HG03025 (cell line): ENCODE data around the gene SGO2.
"Not testable (repeated sequence)": the region's sequence is repeated elsewhere in the genome, so short reads cannot be mapped to it uniquely, and the experiment has no call there.

Source experiments
- ATAC-seq: cut with Tn5 transposase; IDR thresholded peaks from one replicate; pipeline ENCODE4 v1.9.1; 2021; ENCODE audit warnings: mild to moderate bottlenecking, moderate library complexity; ENCODE audit not compliant: unreplicated experiment, low FRiP score

SGO2 gene

DNA sequence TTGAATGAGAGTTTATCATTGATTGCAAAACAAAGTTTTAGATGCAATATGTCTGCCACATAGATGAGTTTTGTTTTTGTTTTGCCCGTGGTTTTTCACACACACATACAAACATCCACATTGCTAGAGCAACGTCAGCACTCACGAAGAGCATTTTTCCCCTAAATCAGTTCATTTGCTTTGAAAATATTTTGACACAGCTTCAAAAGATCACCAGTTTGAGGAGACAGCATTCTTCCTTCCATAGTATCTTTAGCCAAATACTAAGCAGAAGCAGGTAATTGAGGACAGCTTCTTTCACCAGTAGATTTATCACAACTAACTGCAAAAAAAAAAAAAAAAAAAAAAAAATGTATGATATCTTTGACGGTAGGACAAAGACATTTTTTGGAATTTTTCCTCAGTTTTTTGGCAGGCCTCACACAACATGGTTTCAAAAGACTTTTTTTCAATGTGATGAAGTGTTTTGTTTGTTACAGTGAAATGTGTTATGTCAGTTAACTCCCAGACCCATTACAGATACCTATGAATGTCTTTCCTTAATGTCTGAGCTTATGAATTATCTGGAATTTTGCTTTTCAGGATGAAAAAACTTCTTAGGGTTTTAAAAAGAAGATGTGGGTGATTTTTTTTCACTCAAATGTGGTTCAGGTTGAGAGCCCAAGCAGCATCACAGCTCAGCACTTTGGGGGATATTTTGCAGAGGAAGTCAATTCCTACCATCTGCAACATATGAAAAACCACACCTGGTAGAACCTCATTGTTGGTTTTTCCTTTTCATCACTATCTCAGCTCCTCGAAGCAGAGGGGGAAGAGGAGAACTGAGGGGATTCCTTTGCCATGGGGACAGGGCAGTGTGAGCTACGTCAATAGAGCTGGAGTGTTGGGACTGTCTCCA lies 91.4 kb downstream of the SGO2 start:
- no peak for ATAC-seq

DNA sequence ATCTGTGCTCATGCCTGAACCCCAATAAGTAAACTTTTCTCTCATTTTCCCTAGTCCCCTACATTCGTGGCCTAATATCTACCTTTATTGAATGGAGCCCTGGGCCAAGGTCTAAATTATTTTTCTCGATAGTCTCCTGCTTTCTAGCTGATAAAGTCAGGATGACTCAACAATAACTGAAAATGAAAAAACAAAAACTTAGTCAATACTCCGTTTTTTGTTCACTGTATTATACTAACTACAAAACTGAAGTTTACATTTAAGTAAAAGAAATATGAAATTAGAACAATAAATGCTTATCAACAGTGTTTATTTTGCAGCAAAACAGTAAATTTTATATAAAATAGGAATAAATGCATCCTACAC lies 92.0 kb downstream of the SGO2 start:
- ATAC-seq, result no peak

DNA sequence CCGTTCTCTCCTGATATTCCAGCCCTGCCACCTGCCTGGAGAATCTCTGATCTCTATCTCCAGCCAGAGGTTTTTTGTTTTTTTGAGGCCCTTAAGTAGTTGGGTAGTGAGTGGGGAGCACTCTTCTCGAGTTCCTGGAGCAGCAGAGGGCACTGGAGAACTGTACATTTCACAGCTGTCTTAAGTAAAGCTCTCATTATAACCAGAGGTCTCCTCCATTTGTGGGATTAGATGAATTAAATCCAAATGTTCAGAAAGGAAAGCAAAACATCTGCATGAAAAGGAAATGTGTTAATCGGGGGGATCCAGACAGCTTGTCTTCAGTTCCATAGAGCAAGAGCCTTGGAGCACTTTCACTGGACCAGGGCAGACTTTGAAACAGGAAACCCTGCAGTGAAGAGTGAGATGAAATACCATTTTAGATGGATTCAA lies 92.6 kb downstream of the SGO2 start:
- no peak for ATAC-seq

- no peak for ATAC-seq
Observed at GRCh38 chr2:200619279-200619678, 93.3 kb downstream of the SGO2 start.

GRCh38 chr2:200620606-200621390 lies 94.8 kb downstream of the SGO2 start:
- ATAC-seq, result no peak

- no peak for ATAC-seq
Observed at GRCh38 chr2:200622106-200622505, 96.1 kb downstream of the SGO2 start.

DNA sequence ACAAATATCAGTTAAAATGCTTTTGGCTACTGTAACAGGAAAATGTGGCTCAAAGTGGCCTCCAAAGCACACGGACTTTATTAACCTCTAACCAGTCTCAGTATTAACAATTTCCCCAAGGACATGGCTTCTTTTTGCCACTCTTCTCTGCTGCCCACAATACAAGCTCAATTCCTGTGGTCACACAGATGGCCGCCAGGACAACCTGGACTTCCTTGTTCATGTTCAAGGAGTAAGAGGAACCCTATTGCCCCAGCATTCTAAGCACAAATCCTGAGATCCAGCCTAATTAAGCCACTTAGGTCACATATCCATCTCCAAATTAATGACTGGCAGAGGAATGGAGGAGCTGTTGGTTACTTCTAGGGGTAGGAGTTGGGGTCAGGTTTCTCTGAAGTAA lies 98.0 kb downstream of the SGO2 start:
- ATAC-seq, result no peak

GRCh38 chr2:200624658-200625057 lies 98.7 kb downstream of the SGO2 start:
- ATAC-seq, result no peak

DNA sequence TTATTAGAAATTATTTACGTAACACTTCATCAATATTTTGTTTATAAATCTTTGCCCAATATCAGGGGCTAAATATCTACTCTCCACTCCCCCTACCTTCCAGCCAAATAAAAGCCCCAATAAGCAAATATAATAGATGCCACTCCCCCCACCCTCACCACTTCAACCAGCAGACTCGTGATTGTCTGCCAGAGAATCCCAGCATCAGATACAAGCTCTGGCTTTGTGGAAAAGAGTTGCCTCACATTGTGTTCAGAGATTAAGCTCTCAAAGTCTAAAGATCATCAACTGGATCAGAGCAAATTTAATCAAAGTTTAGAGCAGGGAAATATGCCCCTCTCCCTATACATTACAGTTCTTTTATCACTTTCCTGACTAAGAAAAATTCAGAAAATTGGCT lies 99.3 kb downstream of the SGO2 start:
- no peak for ATAC-seq

DNA sequence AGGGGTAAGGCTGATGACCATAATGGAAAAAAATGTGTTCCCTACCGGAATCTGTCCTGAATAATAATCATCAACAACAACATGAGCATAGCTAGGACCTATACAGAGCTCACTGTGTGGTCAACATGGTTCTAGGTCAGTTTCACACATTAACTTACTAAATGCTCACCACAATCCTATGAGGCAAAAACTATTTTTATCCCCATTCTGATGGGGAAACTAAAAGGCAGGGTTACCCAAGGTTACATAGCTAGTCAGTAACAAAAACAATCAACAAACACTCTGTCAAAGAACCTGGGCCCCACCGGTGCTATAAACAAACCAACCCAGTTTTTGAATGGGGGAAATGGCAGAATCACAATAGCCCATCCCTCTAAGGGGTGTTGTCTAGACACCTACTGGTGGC lies 100.0 kb downstream of the SGO2 start:
- no peak for ATAC-seq

GRCh38 chr2:200627110-200627770 lies 101.2 kb downstream of the SGO2 start:
- ATAC-seq, result no peak

DNA sequence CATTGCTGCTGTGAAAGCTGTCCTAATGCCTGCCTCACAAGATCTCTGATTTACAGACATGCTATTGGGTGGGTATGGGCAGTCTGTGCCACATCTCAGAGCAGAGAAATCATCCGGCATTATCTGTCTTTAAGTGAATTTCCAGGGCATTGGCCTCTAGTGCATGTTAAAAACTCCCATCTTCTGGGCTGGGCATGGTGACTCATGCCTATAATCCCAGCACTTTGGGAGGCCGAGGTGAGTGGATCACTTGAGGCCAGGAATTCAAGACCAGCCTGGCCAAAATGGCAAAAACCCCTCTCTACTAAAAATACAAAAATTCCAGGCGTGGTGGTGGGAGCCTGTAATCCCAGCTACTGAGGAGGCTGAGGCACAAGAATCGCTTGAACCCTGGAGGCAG lies 102.5 kb downstream of the SGO2 start:
- not testable (repeated sequence) for ATAC-seq

GRCh38 chr2:200631287-200631686 lies 105.3 kb downstream of the SGO2 start:
- ATAC-seq, result no peak
